IMR-90 (cell line): ENCODE results near the gene GPX4. TPM values are rescaled to one million over a fixed set of nuclear protein-coding genes. Genes with fewer than 3 reads are reported as not detected.

ENCODE experiments used
- ATAC-seq: fragments of 200-7000 bp; cut with Tn5 transposase; 2 replicates; pipeline ENCODE4 v1.9.1; 2020; ENCODE audit warnings: low read depth, mild to moderate bottlenecking, moderate library complexity
- BruUV-seq: library from RNA; stranded (reverse); fragments of 400-500 nt; replicated peaks from 2 replicates; lab custom pipeline; 2021; lab: Mats Ljungman, UMichigan
- CTCF ChIA-PET: fragments of 300-600 bp; formaldehyde crosslinking; extraction: SDS; loops from one replicate; lab custom pipeline; 2021; ENCODE audit warnings: antibody characterized with exemption; lab: Yijun Ruan, JAX
- POLR2A ChIA-PET: fragments of 300-600 bp; sonication (Branson Sonifier 250); formaldehyde crosslinking; loops from one replicate; lab custom pipeline; 2022; ENCODE audit warnings: antibody characterized with exemption; ENCODE audit not compliant: unreplicated experiment; lab: Charles Lee
- DNase-seq: peaks from one replicate; pipeline ENCODE4 v3.0.0; 2013
- H2AFZ ChIP-seq: replicated peaks from 2 replicates; pipeline ENCODE3; 2013; ENCODE audit warnings: low read length, mild to moderate bottlenecking; ENCODE audit not compliant: poor library complexity
- H2AK5ac ChIP-seq: 2 replicates; pipeline ENCODE4 v1.6.1; 2013; ENCODE audit warnings: low read depth, low read length, inconsistent platforms
- H2AK9ac ChIP-seq: replicated peaks from 2 replicates; pipeline ENCODE3; 2013; ENCODE audit warnings: mild to moderate bottlenecking, low read depth, low read length, moderate library complexity; ENCODE audit not compliant: poor library complexity
- H2BK120ac ChIP-seq: 2 replicates; pipeline ENCODE4 v1.6.1; 2013; ENCODE audit warnings: low read depth, low read length, inconsistent platforms
- H2BK15ac ChIP-seq: 3 replicates; pipeline ENCODE4 v1.6.1; 2013; ENCODE audit warnings: low read depth, low read length, inconsistent platforms
- H2BK20ac ChIP-seq: 2 replicates; pipeline ENCODE4 v1.6.1; 2013; ENCODE audit warnings: low read depth, mild to moderate bottlenecking, inconsistent platforms, low read length, moderate library complexity
- H2BK5ac ChIP-seq: 2 replicates; pipeline ENCODE4 v1.6.1; 2013; ENCODE audit warnings: mild to moderate bottlenecking, low read depth, low read length, inconsistent platforms; ENCODE audit not compliant: poor library complexity, severe bottlenecking
- H3K14ac ChIP-seq: replicated peaks from 2 replicates; pipeline ENCODE4 v1.6.1; 2013; ENCODE audit warnings: low read depth, low read length, inconsistent platforms
- H3K18ac ChIP-seq: 2 replicates; pipeline ENCODE4 v1.6.1; 2013; ENCODE audit warnings: low read depth, low read length, control low read depth
- H3K23ac ChIP-seq: 2 replicates; pipeline ENCODE4 v1.6.1; 2013; ENCODE audit warnings: low read depth, low read length, inconsistent platforms
- H3K27ac ChIP-seq: 2 replicates; pipeline ENCODE4 v1.5.1; 2013; ENCODE audit warnings: mild to moderate bottlenecking, control low read depth, low read length; ENCODE audit not compliant: insufficient read depth
- H3K27me3 ChIP-seq: 2 replicates; pipeline ENCODE4 v1.6.1; 2013; ENCODE audit warnings: low read length; ENCODE audit not compliant: control insufficient read depth, insufficient read depth
- H3K36me3 ChIP-seq: 2 replicates; pipeline ENCODE4 v1.6.1; 2013; ENCODE audit warnings: low read length, mixed read lengths; ENCODE audit not compliant: control insufficient read depth, insufficient read depth
- H3K4ac ChIP-seq: 2 replicates; pipeline ENCODE4 v1.6.1; 2013; ENCODE audit warnings: low read depth, low read length, inconsistent platforms
- H3K4me1 ChIP-seq: 2 replicates; pipeline ENCODE4 v1.6.1; 2013; ENCODE audit warnings: low read length, mixed read lengths; ENCODE audit not compliant: control insufficient read depth, insufficient read depth
- H3K4me2 ChIP-seq: 2 replicates; pipeline ENCODE4 v1.6.1; 2013; ENCODE audit warnings: low read depth, mild to moderate bottlenecking, control low read depth, low read length, moderate library complexity
- H3K4me3 ChIP-seq: 2 replicates; pipeline ENCODE4 v1.5.1; 2013; ENCODE audit warnings: low read depth, mild to moderate bottlenecking, control low read depth, low read length, moderate library complexity; ENCODE audit not compliant: insufficient read depth
- H3K56ac ChIP-seq: 2 replicates; pipeline ENCODE4 v1.6.1; 2013; ENCODE audit warnings: low read length, inconsistent platforms; ENCODE audit not compliant: insufficient read depth; ENCODE audit errors: extremely low read depth
- H3K79me1 ChIP-seq, 2 experiments: 2 replicates each; pipeline ENCODE4 v1.6.1; 2013; ENCODE audit warnings: low read length in 2 of 2, inconsistent platforms in 1 of 2, low read depth in 1 of 2
- H3K9ac ChIP-seq: 2 replicates; pipeline ENCODE4 v1.6.1; 2013; ENCODE audit warnings: low read depth, low read length, control low read depth
- H3K9me1 ChIP-seq: 2 replicates; pipeline ENCODE4 v1.6.1; 2013; ENCODE audit warnings: low read length, inconsistent platforms; ENCODE audit not compliant: insufficient read depth
- H3K9me3 ChIP-seq: 2 replicates; pipeline ENCODE4 v1.6.1; 2013; ENCODE audit warnings: low read length; ENCODE audit not compliant: control insufficient read depth, insufficient read depth
- H4K20me1 ChIP-seq: 2 replicates; pipeline ENCODE4 v1.6.1; 2013; ENCODE audit warnings: low read length, inconsistent platforms; ENCODE audit not compliant: insufficient read depth
- H4K5ac ChIP-seq: 2 replicates; pipeline ENCODE4 v1.6.1; 2013; ENCODE audit warnings: mild to moderate bottlenecking, low read depth, low read length, control low read depth
- H4K8ac ChIP-seq, 2 experiments: 2 replicates each; pipeline ENCODE4 v1.6.1; 2013; ENCODE audit warnings: low read depth in 2 of 2, low read length in 2 of 2, control low read depth in 1 of 2, inconsistent platforms in 1 of 2
- H4K91ac ChIP-seq: 2 replicates; pipeline ENCODE4 v1.6.1; 2013; ENCODE audit warnings: low read depth, low read length, inconsistent platforms; ENCODE audit not compliant: insufficient read depth
- BHLHE40 ChIP-seq: fragments of 150-350 bp; IDR thresholded peaks from 2 replicates; pipeline ENCODE4 v1.6.1; 2016; ENCODE audit warnings: mild to moderate bottlenecking, low read depth, low read length
- CEBPB ChIP-seq: IDR thresholded peaks from 2 replicates; pipeline ENCODE4 v1.6.1; 2012; ENCODE audit warnings: low read depth, low read length, improper control_type of control experiment
- CHD1 ChIP-seq: IDR thresholded peaks from 2 replicates; pipeline ENCODE4 v1.6.1; 2012; ENCODE audit warnings: low read depth, low read length, improper control_type of control experiment
- CTCF ChIP-seq: conservative IDR thresholded peaks from 2 replicates; pipeline ENCODE4 v1.5.1; 2012; ENCODE audit warnings: mild to moderate bottlenecking, low read depth, low read length, improper control_type of control experiment
- ELK1 ChIP-seq: fragments of 150-350 bp; IDR thresholded peaks from 2 replicates; pipeline ENCODE4 v1.6.1; 2016; ENCODE audit warnings: low read depth, mild to moderate bottlenecking, low read length, moderate library complexity, borderline replicate concordance
- FOS ChIP-seq: fragments of 150-350 bp; IDR thresholded peaks from 2 replicates; pipeline ENCODE4 v1.6.1; 2016; ENCODE audit warnings: low read depth, low read length
- MAFK ChIP-seq: IDR thresholded peaks from 2 replicates; pipeline ENCODE4 v1.6.1; 2012; ENCODE audit warnings: low read depth, low read length, improper control_type of control experiment
- MAZ ChIP-seq: IDR thresholded peaks from 2 replicates; pipeline ENCODE4 v1.6.1; 2012; ENCODE audit warnings: low read depth, mild to moderate bottlenecking, low read length, improper control_type of control experiment, moderate library complexity, borderline replicate concordance
- MXI1 ChIP-seq: IDR thresholded peaks from 2 replicates; pipeline ENCODE4 v1.6.1; 2012; ENCODE audit warnings: low read depth, mild to moderate bottlenecking, low read length, moderate library complexity, borderline replicate concordance
- NFE2L2 ChIP-seq: fragments of 150-350 bp; IDR thresholded peaks from 2 replicates; pipeline ENCODE4 v1.6.1; 2016; ENCODE audit warnings: low read depth, mild to moderate bottlenecking, low read length
- POLR2A ChIP-seq: IDR thresholded peaks from 2 replicates; pipeline ENCODE4 v1.6.1; 2012; ENCODE audit warnings: mild to moderate bottlenecking, low read depth, low read length
- RAD21 ChIP-seq: IDR thresholded peaks from 2 replicates; pipeline ENCODE4 v1.6.1; 2012; ENCODE audit warnings: low read length, improper control_type of control experiment
- RCOR1 ChIP-seq: IDR thresholded peaks from 2 replicates; pipeline ENCODE4 v1.6.1; 2012; ENCODE audit warnings: mild to moderate bottlenecking, low read length, improper control_type of control experiment; ENCODE audit not compliant: insufficient replicate concordance
- RFX5 ChIP-seq: IDR thresholded peaks from 2 replicates; pipeline ENCODE4 v1.8.0; 2012; ENCODE audit warnings: low read depth, mild to moderate bottlenecking, low read length, moderate library complexity
- USF2 ChIP-seq: fragments of 150-350 bp; IDR thresholded peaks from 2 replicates; pipeline ENCODE4 v1.6.1; 2017; ENCODE audit warnings: mild to moderate bottlenecking, antibody characterized with exemption, low read length, low read depth
- WGBS, 2 experiments: methylation state at CpG; one replicate each; pipeline versions ENCODE4 v1.1.5 to v1.1.7; 2013; ENCODE audit warnings: missing lambda C conversion rate in 2 of 2; ENCODE audit not compliant: insufficient read length in 1 of 2; ENCODE audit errors: extremely low coverage in 2 of 2; 5-methylcytosine and 5-hydroxymethylcytosine counted together
- dilution Hi-C: fragments of 300-500 bp; cut with HindIII; formaldehyde crosslinking; loops from one replicate; pipeline ENCODE4 v1.14.3; 2018; ENCODE audit warnings: low sequenced_read_pairs; ENCODE audit not compliant: unreplicated experiment
- in situ Hi-C: fragments of 300-500 bp; cut with MboI; formaldehyde crosslinking; loops from 3 replicates; pipeline ENCODE4 v1.14.3; 2019; ENCODE audit warnings: low sequenced_read_pairs, inconsistent platforms, mixed read lengths
- intact Hi-C: fragments of 100-400 bp; cut with micrococcal nuclease; formaldehyde crosslinking; loops from 2 replicates; pipeline ENCODE4 v1.10.0; 2022
- polyA plus RNA-seq, 3 experiments: library from polyadenylated mRNA; depleted of rRNA; stranded (reverse); fragments of >200 nt; gene quantifications; 2 replicates each; pipeline ENCODE4 v1.2.3, GENCODE V29; 2012; ENCODE audit warnings: low replicate concordance in 1 of 3
- total RNA-seq: library from RNA; depleted of rRNA; stranded (reverse); fragments of >200 nt; gene quantifications from 2 replicates; pipeline ENCODE4 v1.2.3, GENCODE V29; 2012

GPX4 gene
- total and polyA plus RNA-seq, 2 of the 4 experiments (the other 2 are of a cell fraction) = 357 to 1,083 TPM

- Histone ChIP-seq H3K4ac (no peak overlapping the region), H2BK5ac (no peak overlapping the region), H3K27me3 (no peaks in the 10 kb centered on the region), H2BK120ac (no peak overlapping the region), H3K4me2 (no peak overlapping the region), H2AK5ac (no peak overlapping the region), H2AK9ac (peak overlapping the region; percentile 9), H2BK15ac (no peak overlapping the region), H4K5ac (no peak overlapping the region), H3K4me3 (no peak overlapping the region), H3K56ac (no peak overlapping the region), H3K18ac (no peak overlapping the region), H2AFZ (peak overlapping the region; percentile 21), H3K23ac (no peak overlapping the region), H3K27ac (no peak overlapping the region), H3K4me1 (no peaks in the 10 kb centered on the region), H3K36me3 (peaks cover 1% of the 10 kb centered on the region; the same call in 1 of the 2 replicates), H3K14ac (no peak overlapping the region), H4K91ac (no peak overlapping the region), H3K9me1 (no peaks in the 10 kb centered on the region), H3K9ac (no peak overlapping the region), H4K8ac (no peak overlapping the region), H3K79me1 (no peaks in the 10 kb centered on the region; a peak in 1 of 4 replicates), H3K9me3 (no peaks in the 10 kb centered on the region), H4K20me1 (peaks cover 5% of the 10 kb centered on the region; the same call in 1 of the 2 replicates), H2BK20ac (no peak overlapping the region)
- intact Hi-C loops (no loop called here), in situ Hi-C loops (no loop called here), dilution Hi-C loops (no loop called here)
- ChIA-PET CTCF (no interaction called here), POLR2A (interaction anchor here (0.6 kb wide), 1 partner anchor 78 kb away, joined by 7 read pairs; no protein-coding TSS in a partner anchor)
- DNase-seq = no peak
- 73% methylated on average over 45 of the region's 58 CpGs; no CpG with 5 or more reads in 1 of the 2 experiments for WGBS, 2 experiments
- ATAC-seq = peak; percentile 32
- no TSS peak for BruUV-seq
- no peak for TF ChIP-seq NFE2L2
- TF ChIP-seq FOS = no peak
- TF ChIP-seq CEBPB = no peak
- no peak for TF ChIP-seq BHLHE40
- no peak for TF ChIP-seq POLR2A
- TF ChIP-seq CTCF = no peak
- TF ChIP-seq MAFK = no peak
- TF ChIP-seq RCOR1 = no peak
- no peak for TF ChIP-seq CHD1
- TF ChIP-seq USF2 = no peak
- no peak for TF ChIP-seq MAZ
- no peak for TF ChIP-seq RFX5
- TF ChIP-seq MXI1 = no peak
- no peak for TF ChIP-seq ELK1
- no peak for TF ChIP-seq RAD21
Measured at GRCh38 chr19:1081301-1082164, 22.3 kb upstream of the GPX4 start.
